ENCODE measurements around the gene NPAS3. TPM values are rescaled to one million over a fixed set of nuclear protein-coding genes. Genes with fewer than 3 reads are reported as not detected.
A peak's percentile ranks its signal among the peaks of the same experiment; 100 is the strongest.

The NPAS3 gene
- total RNA-seq, 4 donors from 2014 or later: 0.13 to 1.1 (median 0.47) TPM; not detected in 1

GRCh38 chr14:33564774-33565630, 626.3 kb downstream of the NPAS3 start:
- Histone ChIP-seq H3K4me3 (no peak overlapping the region), H3K9me3 (no peaks in the 10 kb centered on the region), H3K36me3 (no peaks in the 10 kb centered on the region), H3K27me3 (no peaks in the 10 kb centered on the region), H3K4me1 (peaks cover 0 to 14% (median 0%) of the 10 kb centered on the region in 3 donors), H3K27ac (peak overlapping the region in 2 of 4 donors; percentile 4 to 10)
- 37 to 42% methylated on average over 3 of the region's 3 CpGs for WGBS, 2 donors
- TF ChIP-seq, protein P1, sequence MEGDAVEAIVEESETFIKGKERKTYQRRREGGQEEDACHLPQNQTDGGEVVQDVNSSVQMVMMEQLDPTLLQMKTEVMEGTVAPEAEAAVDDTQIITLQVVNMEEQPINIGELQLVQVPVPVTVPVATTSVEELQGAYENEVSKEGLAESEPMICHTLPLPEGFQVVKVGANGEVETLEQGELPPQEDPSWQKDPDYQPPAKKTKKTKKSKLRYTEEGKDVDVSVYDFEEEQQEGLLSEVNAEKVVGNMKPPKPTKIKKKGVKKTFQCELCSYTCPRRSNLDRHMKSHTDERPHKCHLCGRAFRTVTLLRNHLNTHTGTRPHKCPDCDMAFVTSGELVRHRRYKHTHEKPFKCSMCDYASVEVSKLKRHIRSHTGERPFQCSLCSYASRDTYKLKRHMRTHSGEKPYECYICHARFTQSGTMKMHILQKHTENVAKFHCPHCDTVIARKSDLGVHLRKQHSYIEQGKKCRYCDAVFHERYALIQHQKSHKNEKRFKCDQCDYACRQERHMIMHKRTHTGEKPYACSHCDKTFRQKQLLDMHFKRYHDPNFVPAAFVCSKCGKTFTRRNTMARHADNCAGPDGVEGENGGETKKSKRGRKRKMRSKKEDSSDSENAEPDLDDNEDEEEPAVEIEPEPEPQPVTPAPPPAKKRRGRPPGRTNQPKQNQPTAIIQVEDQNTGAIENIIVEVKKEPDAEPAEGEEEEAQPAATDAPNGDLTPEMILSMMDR (IDR thresholded peaks at IDR 0.05): no peak
- no peak for TF ChIP-seq POLR2A (IDR thresholded peaks at IDR 0.05)
- no peak for DNase-seq
- intact Hi-C loops (cut with DNase I): no loop called here

DNA sequence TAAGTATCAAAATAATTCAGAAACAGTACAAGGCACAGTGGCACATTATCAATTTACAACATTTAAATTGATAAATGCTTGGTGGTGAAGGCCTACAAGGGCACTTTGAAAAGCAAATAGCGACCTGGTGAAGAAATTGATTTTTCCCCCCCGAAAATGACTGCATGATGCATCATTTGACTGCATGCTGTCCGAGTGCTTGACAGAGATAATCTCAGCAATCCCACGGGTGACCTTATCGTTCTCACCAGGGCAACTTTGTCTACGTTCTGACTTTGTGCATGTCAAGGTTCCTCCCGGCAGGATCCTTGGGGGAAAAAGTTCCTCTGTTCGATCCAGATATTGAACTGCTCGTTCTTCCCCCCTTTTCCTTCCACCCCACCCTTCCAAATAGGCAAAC, 627.4 kb downstream of the NPAS3 start:
- DNase-seq: no peak
- Histone ChIP-seq H3K27me3 (no peaks in the 10 kb centered on the region), H3K4me1 (peaks cover 0 to 23% (median 3%) of the 10 kb centered on the region in 3 donors), H3K4me3 (no peak overlapping the region), H3K36me3 (no peaks in the 10 kb centered on the region), H3K27ac (no peak overlapping the region), H3K9me3 (no peaks in the 10 kb centered on the region)
- intact Hi-C loops (cut with DNase I): no loop called here
- TF ChIP-seq, protein P1 (IDR thresholded peaks at IDR 0.05): no peak
- no peak for TF ChIP-seq POLR2A (IDR thresholded peaks at IDR 0.05)
- WGBS, 2 donors: 86 to 92% methylated on average over 9 of the region's 9 CpGs

GRCh38 chr14:33567023-33567728, 628.5 kb downstream of the NPAS3 start:
- H3K4me1 ChIP-seq: peaks cover 0 to 26% (median 3%) of the 10 kb centered on the region in 3 donors
- no peaks in the 10 kb centered on the region for H3K36me3 ChIP-seq
- 67 to 77% methylated on average over 10 of the region's 10 CpGs for WGBS, 2 donors
- H3K4me3 ChIP-seq: no peak overlapping the region
- H3K27ac ChIP-seq: peak overlapping the region in 1 of 4 donors; percentile 27
- no peak for DNase-seq
- TF ChIP-seq POLR2A (IDR thresholded peaks at IDR 0.05): no peak
- TF ChIP-seq, protein P1 (IDR thresholded peaks at IDR 0.05): no peak
- no peaks in the 10 kb centered on the region for H3K27me3 ChIP-seq
- no peaks in the 10 kb centered on the region for H3K9me3 ChIP-seq
- intact Hi-C loops (cut with DNase I): no loop called here

GRCh38 chr14:33567731-33568130, 629.1 kb downstream of the NPAS3 start:
- peaks cover 0 to 26% (median 3%) of the 10 kb centered on the region in 3 donors for H3K4me1 ChIP-seq
- peak overlapping the region in 1 of 4 donors; percentile 27 for H3K27ac ChIP-seq
- no peak overlapping the region for H3K4me3 ChIP-seq
- intact Hi-C loops (cut with DNase I): no loop called here
- WGBS, 2 donors: 70 to 71% methylated on average over 4 of the region's 4 CpGs
- no peak for TF ChIP-seq POLR2A (IDR thresholded peaks at IDR 0.05)
- H3K27me3 ChIP-seq: no peaks in the 10 kb centered on the region
- DNase-seq: no peak
- H3K36me3 ChIP-seq: no peaks in the 10 kb centered on the region
- H3K9me3 ChIP-seq: no peaks in the 10 kb centered on the region

DNA sequence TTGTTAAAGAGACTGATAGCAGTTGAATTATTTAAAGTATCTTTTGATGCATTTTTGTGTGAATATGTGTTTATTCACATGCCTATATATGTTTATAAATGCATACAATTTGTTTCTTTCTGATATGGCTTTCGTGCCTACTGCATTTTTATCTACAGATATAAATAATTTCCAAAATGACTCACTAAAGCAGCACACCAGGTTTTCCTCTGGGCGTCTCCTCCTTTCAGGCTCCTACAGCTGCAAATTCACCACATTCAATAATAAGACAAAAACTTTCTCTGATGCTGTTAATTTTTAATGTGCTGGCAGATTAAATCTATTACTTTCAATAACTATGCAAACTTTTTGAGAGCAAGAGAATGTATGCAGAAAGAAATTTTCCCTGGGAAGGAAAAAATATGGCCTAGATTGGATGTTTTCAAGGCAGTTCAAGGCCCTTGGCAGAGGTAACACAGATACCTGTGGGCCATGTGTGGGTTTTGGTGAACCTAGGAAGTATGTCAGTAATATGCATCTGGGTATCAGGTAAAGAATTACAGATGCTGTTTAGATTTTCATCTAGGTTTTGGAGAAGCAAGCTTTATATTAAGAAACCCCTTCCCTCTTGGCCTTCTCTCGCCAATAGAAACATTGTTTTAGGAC, 630.4 kb downstream of the NPAS3 start:
- WGBS, 2 donors: 53 to 62% methylated on average over 3 of the region's 3 CpGs
- TF ChIP-seq, protein P1 (IDR thresholded peaks at IDR 0.05): no peak
- TF ChIP-seq POLR2A (IDR thresholded peaks at IDR 0.05): no peak
- Histone ChIP-seq H3K27me3 (no peaks in the 10 kb centered on the region), H3K9me3 (no peaks in the 10 kb centered on the region), H3K4me1 (peaks cover 0 to 26% (median 3%) of the 10 kb centered on the region in 3 donors), H3K27ac (no peak overlapping the region), H3K4me3 (no peak overlapping the region), H3K36me3 (no peaks in the 10 kb centered on the region)
- no peak for DNase-seq
- intact Hi-C loops (cut with DNase I): no loop called here
